GM13976 (cell line): Measurements from ENCODE around the gene LRP8.

Experiments used
- DNase-seq: peaks from one replicate; pipeline ENCODE4 v3.0.0; 2012; ENCODE audit warnings: low spot score
- in situ Hi-C: fragments of 300-500 bp; cut with MboI; formaldehyde crosslinking; loops from one replicate; pipeline ENCODE4 v1.12.0; 2022; ENCODE audit warnings: low sequenced_read_pairs, mixed read lengths, inconsistent platforms; ENCODE audit not compliant: unreplicated experiment
- TF ChIP-seq, protein P1 (sequence below): IDR thresholded peaks from 2 replicates; pipeline ENCODE4 v1.5.1; 2012; ENCODE audit warnings: borderline replicate concordance, mild to moderate bottlenecking; ENCODE audit not compliant: insufficient read depth; ENCODE audit errors: extremely low read depth, missing control alignments, control extremely low read depth

LRP8 gene

GRCh38 chr1:53270107-53270506, 57.8 kb downstream of the LRP8 start:
- peak; percentile 17 for DNase-seq
- TF ChIP-seq, protein P1, sequence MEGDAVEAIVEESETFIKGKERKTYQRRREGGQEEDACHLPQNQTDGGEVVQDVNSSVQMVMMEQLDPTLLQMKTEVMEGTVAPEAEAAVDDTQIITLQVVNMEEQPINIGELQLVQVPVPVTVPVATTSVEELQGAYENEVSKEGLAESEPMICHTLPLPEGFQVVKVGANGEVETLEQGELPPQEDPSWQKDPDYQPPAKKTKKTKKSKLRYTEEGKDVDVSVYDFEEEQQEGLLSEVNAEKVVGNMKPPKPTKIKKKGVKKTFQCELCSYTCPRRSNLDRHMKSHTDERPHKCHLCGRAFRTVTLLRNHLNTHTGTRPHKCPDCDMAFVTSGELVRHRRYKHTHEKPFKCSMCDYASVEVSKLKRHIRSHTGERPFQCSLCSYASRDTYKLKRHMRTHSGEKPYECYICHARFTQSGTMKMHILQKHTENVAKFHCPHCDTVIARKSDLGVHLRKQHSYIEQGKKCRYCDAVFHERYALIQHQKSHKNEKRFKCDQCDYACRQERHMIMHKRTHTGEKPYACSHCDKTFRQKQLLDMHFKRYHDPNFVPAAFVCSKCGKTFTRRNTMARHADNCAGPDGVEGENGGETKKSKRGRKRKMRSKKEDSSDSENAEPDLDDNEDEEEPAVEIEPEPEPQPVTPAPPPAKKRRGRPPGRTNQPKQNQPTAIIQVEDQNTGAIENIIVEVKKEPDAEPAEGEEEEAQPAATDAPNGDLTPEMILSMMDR: no peak
- in situ Hi-C loops: no loop called here

GRCh38 chr1:53267761-53268160, 60.1 kb downstream of the LRP8 start:
- TF ChIP-seq, protein P1: no peak
- in situ Hi-C loops: no loop called here
- DNase-seq: no peak

DNA sequence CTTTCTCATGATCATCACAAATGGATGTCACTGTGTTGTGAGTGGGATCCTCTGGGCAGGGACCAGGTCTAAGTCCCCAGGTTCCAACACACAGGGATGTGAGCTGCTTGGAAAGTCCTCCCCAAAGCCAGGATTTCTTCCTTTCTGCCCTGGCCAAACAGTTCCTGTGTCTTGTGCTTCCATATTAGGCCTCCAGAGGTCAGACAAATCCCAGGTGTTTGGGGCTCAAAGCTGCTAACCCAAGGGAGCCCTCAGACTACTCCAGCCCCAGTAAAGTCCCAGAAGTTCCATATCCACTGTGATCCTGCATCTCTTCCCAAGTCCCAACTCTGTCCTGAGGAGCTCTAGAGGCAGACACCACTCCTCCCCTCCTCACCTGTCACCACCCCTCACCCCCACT, 61.8 kb downstream of the LRP8 start:
- TF ChIP-seq, protein P1: peak; percentile 27
- in situ Hi-C loops: no loop called here
- DNase-seq: no peak

- in situ Hi-C loops: no loop called here
- DNase-seq: no peak
- TF ChIP-seq, protein P1: no peak
Measured at GRCh38 chr1:53265581-53265980, 62.3 kb downstream of the LRP8 start.

- DNase-seq: no peak
- in situ Hi-C loops: no loop called here
- TF ChIP-seq, protein P1: no peak
Measured at GRCh38 chr1:53264048-53264447, 63.8 kb downstream of the LRP8 start.

GRCh38 chr1:53262000-53262399, 65.9 kb downstream of the LRP8 start:
- TF ChIP-seq, protein P1: no peak
- in situ Hi-C loops: no loop called here
- no peak for DNase-seq
